ENCODE measurements around the gene SLC6A7.

- TF ChIP-seq CTCF (IDR thresholded peaks at IDR 0.05) (no peak), POLR2AphosphoS5 (IDR thresholded peaks at IDR 0.05) (no peak)
These were observed 33.3 kb upstream of the SLC6A7 start for GRCh38 chr5:150156540-150156939.

Measured in sigmoid colon (tissue), 4 donors.